Measurements from ENCODE around the gene ZWINT. TPM values are rescaled to one million over a fixed set of nuclear protein-coding genes. Genes with fewer than 3 reads are reported as not detected.

Gene ZWINT
- total and polyA plus RNA-seq, 2 of the 13 experiments (the other 11 are each of a cell fraction or from before 2014, with no cell fraction given) = 27.3 to 121 TPM

DNA sequence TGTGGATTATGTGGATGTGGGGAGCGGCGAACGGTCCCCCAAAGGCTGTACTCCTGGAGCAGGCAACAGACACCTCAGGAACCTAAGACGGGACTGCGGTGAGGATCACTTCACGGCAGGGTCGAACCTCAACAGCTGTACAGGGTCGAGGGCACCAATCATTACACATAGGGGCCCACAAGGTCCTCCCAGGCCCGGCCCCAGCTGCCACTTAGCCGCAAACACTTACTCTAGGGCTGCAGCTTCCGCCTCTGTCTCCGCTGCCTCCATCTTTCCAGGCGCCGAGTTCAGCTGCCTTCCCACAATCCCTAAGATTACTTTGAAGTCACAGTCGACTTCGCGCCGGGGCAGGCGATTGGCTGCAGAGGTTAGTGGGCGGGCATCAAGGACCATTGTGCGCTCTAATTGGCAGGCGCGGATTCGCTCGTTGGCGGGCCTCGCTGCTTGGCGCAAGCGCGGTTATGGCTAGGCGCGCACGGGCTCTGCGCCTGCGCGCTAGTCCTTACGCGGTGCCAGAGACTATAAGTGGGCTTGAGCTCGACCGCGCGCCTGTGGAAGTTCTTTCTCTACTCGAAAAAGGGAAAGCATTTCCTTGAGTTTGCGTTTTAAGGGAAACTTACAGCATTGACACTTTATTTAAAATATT is at the start of gene ZWINT (continued):
- TF ChIP-seq, protein P1, sequence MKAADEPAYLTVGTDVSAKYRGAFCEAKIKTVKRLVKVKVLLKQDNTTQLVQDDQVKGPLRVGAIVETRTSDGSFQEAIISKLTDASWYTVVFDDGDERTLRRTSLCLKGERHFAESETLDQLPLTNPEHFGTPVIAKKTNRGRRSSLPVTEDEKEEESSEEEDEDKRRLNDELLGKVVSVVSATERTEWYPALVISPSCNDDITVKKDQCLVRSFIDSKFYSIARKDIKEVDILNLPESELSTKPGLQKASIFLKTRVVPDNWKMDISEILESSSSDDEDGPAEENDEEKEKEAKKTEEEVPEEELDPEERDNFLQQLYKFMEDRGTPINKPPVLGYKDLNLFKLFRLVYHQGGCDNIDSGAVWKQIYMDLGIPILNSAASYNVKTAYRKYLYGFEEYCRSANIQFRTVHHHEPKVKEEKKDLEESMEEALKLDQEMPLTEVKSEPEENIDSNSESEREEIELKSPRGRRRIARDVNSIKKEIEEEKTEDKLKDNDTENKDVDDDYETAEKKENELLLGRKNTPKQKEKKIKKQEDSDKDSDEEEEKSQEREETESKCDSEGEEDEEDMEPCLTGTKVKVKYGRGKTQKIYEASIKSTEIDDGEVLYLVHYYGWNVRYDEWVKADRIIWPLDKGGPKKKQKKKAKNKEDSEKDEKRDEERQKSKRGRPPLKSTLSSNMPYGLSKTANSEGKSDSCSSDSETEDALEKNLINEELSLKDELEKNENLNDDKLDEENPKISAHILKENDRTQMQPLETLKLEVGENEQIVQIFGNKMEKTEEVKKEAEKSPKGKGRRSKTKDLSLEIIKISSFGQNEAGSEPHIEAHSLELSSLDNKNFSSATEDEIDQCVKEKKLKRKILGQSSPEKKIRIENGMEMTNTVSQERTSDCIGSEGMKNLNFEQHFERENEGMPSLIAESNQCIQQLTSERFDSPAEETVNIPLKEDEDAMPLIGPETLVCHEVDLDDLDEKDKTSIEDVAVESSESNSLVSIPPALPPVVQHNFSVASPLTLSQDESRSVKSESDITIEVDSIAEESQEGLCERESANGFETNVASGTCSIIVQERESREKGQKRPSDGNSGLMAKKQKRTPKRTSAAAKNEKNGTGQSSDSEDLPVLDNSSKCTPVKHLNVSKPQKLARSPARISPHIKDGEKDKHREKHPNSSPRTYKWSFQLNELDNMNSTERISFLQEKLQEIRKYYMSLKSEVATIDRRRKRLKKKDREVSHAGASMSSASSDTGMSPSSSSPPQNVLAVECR (CRISPR knock-in tag; IDR thresholded peaks at IDR 0.05; ENCODE audit: borderline replicate concordance) = peak; percentile 97
- TF ChIP-seq PITX1 (CRISPR knock-in tag; IDR thresholded peaks at IDR 0.05) (peak; percentile 32; the same call in 1 of the 2 replicates), KMT2B (CRISPR knock-in tag; IDR thresholded peaks at IDR 0.05) (peak; percentile 53; the same call in 1 of the 2 replicates), ZNF598 (CRISPR knock-in tag; IDR thresholded peaks at IDR 0.05; ENCODE audit: borderline replicate concordance) (no peak), MIER2 (CRISPR knock-in tag; IDR thresholded peaks at IDR 0.05) (0 out of 2 replicates have a peak, but pooled peaks have one; percentile 44), REXO4 (CRISPR knock-in tag; IDR thresholded peaks at IDR 0.05; ENCODE audit: borderline replicate concordance) (0 out of 2 replicates have a peak, but pooled peaks have one; percentile 58), NFYC (CRISPR knock-in tag; IDR thresholded peaks at IDR 0.05) (peak; percentile 99), ZNF431 (CRISPR knock-in tag; IDR thresholded peaks at IDR 0.05; ENCODE audit: borderline replicate concordance, low read depth) (0 out of 2 replicates have a peak, but pooled peaks have one; percentile 47), POGZ (CRISPR knock-in tag; IDR thresholded peaks at IDR 0.05) (peak; percentile 83), NR2F6 (IDR thresholded peaks at IDR 0.05) (no peak), NR2F6 (CRISPR knock-in tag; IDR thresholded peaks at IDR 0.05) (peak; percentile 15; the same call in 1 of the 2 replicates), ZBTB3 (CRISPR knock-in tag; IDR thresholded peaks at IDR 0.05; ENCODE audit: borderline replicate concordance, low read depth) (no peak), SIN3B (IDR thresholded peaks at IDR 0.05; ENCODE audit: low read length) (peak; percentile 89), TGIF2 (CRISPR knock-in tag; IDR thresholded peaks at IDR 0.05) (0 out of 2 replicates have a peak, but pooled peaks have one; percentile 79), SIN3A (IDR thresholded peaks at IDR 0.05; ENCODE audit: borderline replicate concordance, low read depth, low read length) (peak; percentile 98), ZNF724P (CRISPR knock-in tag; IDR thresholded peaks at IDR 0.05; ENCODE audit: borderline replicate concordance) (peak; percentile 92; the same call in 1 of the 2 replicates), ELF1 (CRISPR knock-in tag; IDR thresholded peaks at IDR 0.05) (peak; percentile 50), ZSCAN21 (CRISPR knock-in tag; IDR thresholded peaks at IDR 0.05; ENCODE audit: borderline replicate concordance) (peak; percentile 79; the same call in 1 of the 2 replicates)
- TF ChIP-seq, protein P2, sequence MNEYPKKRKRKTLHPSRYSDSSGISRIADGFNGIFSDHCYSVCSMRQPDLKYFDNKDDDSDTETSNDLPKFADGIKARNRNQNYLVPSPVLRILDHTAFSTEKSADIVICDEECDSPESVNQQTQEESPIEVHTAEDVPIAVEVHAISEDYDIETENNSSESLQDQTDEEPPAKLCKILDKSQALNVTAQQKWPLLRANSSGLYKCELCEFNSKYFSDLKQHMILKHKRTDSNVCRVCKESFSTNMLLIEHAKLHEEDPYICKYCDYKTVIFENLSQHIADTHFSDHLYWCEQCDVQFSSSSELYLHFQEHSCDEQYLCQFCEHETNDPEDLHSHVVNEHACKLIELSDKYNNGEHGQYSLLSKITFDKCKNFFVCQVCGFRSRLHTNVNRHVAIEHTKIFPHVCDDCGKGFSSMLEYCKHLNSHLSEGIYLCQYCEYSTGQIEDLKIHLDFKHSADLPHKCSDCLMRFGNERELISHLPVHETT (CRISPR knock-in tag; conservative IDR thresholded peaks at IDR 0.05) = no peak
- TF ChIP-seq, protein P3, sequence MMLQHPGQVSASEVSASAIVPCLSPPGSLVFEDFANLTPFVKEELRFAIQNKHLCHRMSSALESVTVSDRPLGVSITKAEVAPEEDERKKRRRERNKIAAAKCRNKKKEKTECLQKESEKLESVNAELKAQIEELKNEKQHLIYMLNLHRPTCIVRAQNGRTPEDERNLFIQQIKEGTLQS (CRISPR knock-in tag; IDR thresholded peaks at IDR 0.05) = no peak
- TF ChIP-seq, protein P4, sequence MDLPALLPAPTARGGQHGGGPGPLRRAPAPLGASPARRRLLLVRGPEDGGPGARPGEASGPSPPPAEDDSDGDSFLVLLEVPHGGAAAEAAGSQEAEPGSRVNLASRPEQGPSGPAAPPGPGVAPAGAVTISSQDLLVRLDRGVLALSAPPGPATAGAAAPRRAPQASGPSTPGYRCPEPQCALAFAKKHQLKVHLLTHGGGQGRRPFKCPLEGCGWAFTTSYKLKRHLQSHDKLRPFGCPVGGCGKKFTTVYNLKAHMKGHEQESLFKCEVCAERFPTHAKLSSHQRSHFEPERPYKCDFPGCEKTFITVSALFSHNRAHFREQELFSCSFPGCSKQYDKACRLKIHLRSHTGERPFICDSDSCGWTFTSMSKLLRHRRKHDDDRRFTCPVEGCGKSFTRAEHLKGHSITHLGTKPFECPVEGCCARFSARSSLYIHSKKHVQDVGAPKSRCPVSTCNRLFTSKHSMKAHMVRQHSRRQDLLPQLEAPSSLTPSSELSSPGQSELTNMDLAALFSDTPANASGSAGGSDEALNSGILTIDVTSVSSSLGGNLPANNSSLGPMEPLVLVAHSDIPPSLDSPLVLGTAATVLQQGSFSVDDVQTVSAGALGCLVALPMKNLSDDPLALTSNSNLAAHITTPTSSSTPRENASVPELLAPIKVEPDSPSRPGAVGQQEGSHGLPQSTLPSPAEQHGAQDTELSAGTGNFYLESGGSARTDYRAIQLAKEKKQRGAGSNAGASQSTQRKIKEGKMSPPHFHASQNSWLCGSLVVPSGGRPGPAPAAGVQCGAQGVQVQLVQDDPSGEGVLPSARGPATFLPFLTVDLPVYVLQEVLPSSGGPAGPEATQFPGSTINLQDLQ (CRISPR knock-in tag; IDR thresholded peaks at IDR 0.05) = no peak
